Type B pancreatic cell (in vitro differentiated cells): ENCODE results near the gene FAM13B. TPM values are rescaled to one million over a fixed set of nuclear protein-coding genes. Genes with fewer than 3 reads are reported as not detected.

ENCODE experiments used
- DNase-seq: peaks from one replicate; pipeline ENCODE4 v3.0.0; 2021; ENCODE audit warnings: mixed read lengths; ENCODE audit not compliant: unreplicated experiment; ENCODE audit errors: extremely low spot score
- H3K27ac Mint-ChIP-seq: 2 replicates; pipeline ENCODE4 v1.8.0; 2021; ENCODE audit warnings: mild to moderate bottlenecking, mixed read lengths
- H3K27me3 Mint-ChIP-seq: 2 replicates; pipeline ENCODE4 v1.8.0; 2021; ENCODE audit warnings: mixed read lengths
- H3K36me3 Mint-ChIP-seq: 2 replicates; pipeline ENCODE4 v1.8.0; 2021; ENCODE audit warnings: mixed read lengths
- H3K4me1 Mint-ChIP-seq: one replicate; pipeline ENCODE4 v1.8.0; 2021; ENCODE audit warnings: mixed read lengths; ENCODE audit not compliant: unreplicated experiment
- H3K4me3 Mint-ChIP-seq: 2 replicates; pipeline ENCODE4 v1.8.0; 2021; ENCODE audit warnings: mild to moderate bottlenecking, mixed read lengths
- H3K9me3 Mint-ChIP-seq: 2 replicates; pipeline ENCODE4 v1.8.0; 2021; ENCODE audit warnings: mixed read lengths
- CTCF ChIP-seq: fragments of 200-600 bp; sonication (generic); conservative IDR thresholded peaks from 2 replicates; pipeline ENCODE4 v1.5.0; 2021; ENCODE audit warnings: antibody characterized with exemption, mild to moderate bottlenecking
- total RNA-seq: library from RNA; stranded (reverse); gene quantifications from 2 replicates; pipeline ENCODE4 v1.2.1, GENCODE V29; 2021; ENCODE audit warnings: low replicate concordance

The FAM13B gene
- total RNA-seq, 1 donor from 2014 or later, result 39.6 TPM

GRCh38 chr5:137938751-137939143 lies 94.1 kb downstream of the FAM13B start:
- H3K36me3 Mint-ChIP-seq, result peaks cover 35% of the 10 kb centered on the region
- no peaks in the 10 kb centered on the region for H3K27me3 Mint-ChIP-seq
- no peak for DNase-seq
- no peak overlapping the region for H3K27ac Mint-ChIP-seq
- no peak for TF ChIP-seq CTCF
- H3K9me3 Mint-ChIP-seq, result no peaks in the 10 kb centered on the region
- H3K4me3 Mint-ChIP-seq, result no peak overlapping the region
- peaks cover 4% of the 10 kb centered on the region for H3K4me1 Mint-ChIP-seq

DNA sequence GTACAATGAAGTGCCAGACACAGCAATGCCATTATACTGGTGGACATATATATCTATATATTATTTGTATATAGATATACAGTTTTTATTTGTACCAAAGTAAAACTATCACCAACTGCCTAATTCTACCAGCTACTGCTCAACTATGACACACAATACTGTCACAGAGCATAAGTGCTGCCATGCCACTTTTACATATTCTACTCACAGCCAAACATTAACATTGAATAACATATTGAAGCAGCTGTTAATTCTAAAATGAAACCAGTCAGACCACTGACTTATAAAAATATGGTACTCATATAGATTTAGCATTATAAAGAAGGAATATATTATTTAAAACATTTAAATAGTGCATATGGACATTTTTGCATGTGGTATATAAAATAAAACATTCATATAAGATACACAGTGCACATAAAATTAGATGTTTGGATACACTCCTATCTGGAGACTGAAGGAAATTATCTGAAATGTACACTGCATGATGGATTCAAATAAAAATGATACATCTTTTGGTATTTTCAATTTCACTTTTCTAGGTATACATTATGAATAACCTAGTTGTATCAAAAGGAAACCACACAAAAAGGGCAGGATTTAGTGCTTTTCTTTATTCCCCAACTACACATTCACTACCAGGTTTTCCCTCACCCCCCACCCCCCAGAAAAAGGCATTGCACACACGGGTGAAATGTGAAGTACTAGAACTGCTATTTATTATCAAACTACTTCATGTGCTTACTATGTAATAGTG lies 94.7 kb downstream of the FAM13B start:
- peaks cover 35% of the 10 kb centered on the region for H3K36me3 Mint-ChIP-seq
- peaks cover 10% of the 10 kb centered on the region for H3K4me1 Mint-ChIP-seq
- no peaks in the 10 kb centered on the region for H3K27me3 Mint-ChIP-seq
- TF ChIP-seq CTCF, result no peak
- no peak for DNase-seq
- H3K4me3 Mint-ChIP-seq, result no peak overlapping the region
- no peaks in the 10 kb centered on the region for H3K9me3 Mint-ChIP-seq
- H3K27ac Mint-ChIP-seq, result no peak overlapping the region

DNA sequence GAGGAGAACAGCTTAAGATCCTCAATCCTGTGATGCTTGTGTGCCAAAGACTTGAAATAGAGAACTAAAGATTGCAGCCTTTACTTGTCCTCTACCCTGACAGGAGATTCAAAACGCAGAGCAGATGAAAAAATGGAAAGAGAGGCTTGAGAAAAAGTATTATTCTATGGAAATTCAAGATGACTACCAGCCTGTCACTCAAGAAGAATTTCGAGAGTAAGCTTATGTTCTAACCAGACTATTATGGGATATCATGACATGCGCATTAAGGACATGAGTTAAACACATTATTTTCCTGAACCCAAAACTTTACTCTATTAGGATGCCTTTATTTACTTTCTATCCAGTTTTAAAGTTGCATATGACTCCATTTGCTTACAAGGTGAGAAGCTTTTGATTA lies 97.2 kb downstream of the FAM13B start:
- H3K9me3 Mint-ChIP-seq, result no peaks in the 10 kb centered on the region
- peaks cover 13% of the 10 kb centered on the region for H3K4me1 Mint-ChIP-seq
- peaks cover 28% of the 10 kb centered on the region for H3K36me3 Mint-ChIP-seq
- no peak overlapping the region for H3K27ac Mint-ChIP-seq
- TF ChIP-seq CTCF, result no peak
- DNase-seq, result no peak
- no peak overlapping the region for H3K4me3 Mint-ChIP-seq
- H3K27me3 Mint-ChIP-seq, result no peaks in the 10 kb centered on the region

- Mint-ChIP-seq H3K4me1 (peaks cover 13% of the 10 kb centered on the region), H3K27me3 (no peaks in the 10 kb centered on the region), H3K4me3 (no peak overlapping the region), H3K27ac (no peak overlapping the region), H3K36me3 (peaks cover 25% of the 10 kb centered on the region), H3K9me3 (no peaks in the 10 kb centered on the region)
- TF ChIP-seq CTCF, result no peak
- DNase-seq, result no peak
Measured at GRCh38 chr5:137935190-137935589, 97.7 kb downstream of the FAM13B start.

- no peak for DNase-seq
- no peaks in the 10 kb centered on the region for H3K27me3 Mint-ChIP-seq
- H3K36me3 Mint-ChIP-seq, result peaks cover 12% of the 10 kb centered on the region
- H3K4me1 Mint-ChIP-seq, result peaks cover 13% of the 10 kb centered on the region
- TF ChIP-seq CTCF, result no peak
- no peak overlapping the region for H3K4me3 Mint-ChIP-seq
- no peaks in the 10 kb centered on the region for H3K9me3 Mint-ChIP-seq
- no peak overlapping the region for H3K27ac Mint-ChIP-seq
Measured at GRCh38 chr5:137933491-137933911, 99.4 kb downstream of the FAM13B start.
